ENCODE measurements around the gene PITPNM3.
"Not testable (repeated sequence)": the region's sequence is repeated elsewhere in the genome, so short reads cannot be mapped to it uniquely, and the experiment has no call there.

PITPNM3 gene

GRCh38 chr17:6556121-6557039 lies at the start of gene PITPNM3:
PITPNM3 (minus strand) TSS chr17:6556555; CDS start chr17:6556406, 149 bp downstream.
- no peak for DNase-seq

- DNase-seq = no peak
Measured at GRCh38 chr17:6605142-6605541, 48.8 kb upstream of the PITPNM3 start.

- no peak for DNase-seq
Measured at GRCh38 chr17:6603744-6604325, 47.5 kb upstream of the PITPNM3 start.

GRCh38 chr17:6602141-6602540 lies 45.8 kb upstream of the PITPNM3 start:
- no peak for DNase-seq

- no peak for DNase-seq
Measured at GRCh38 chr17:6599364-6599763, 43.0 kb upstream of the PITPNM3 start.

- no peak for DNase-seq
Measured at GRCh38 chr17:6597727-6598126, 41.4 kb upstream of the PITPNM3 start.

GRCh38 chr17:6596941-6597340 lies 40.6 kb upstream of the PITPNM3 start:
- no peak for DNase-seq

- no peak for DNase-seq
Measured at GRCh38 chr17:6596511-6596910, 40.2 kb upstream of the PITPNM3 start.

- no peak for DNase-seq
Measured at GRCh38 chr17:6596081-6596480, 39.7 kb upstream of the PITPNM3 start.

GRCh38 chr17:6593371-6593770 lies 37.0 kb upstream of the PITPNM3 start:
- not testable (repeated sequence) for DNase-seq

GRCh38 chr17:6592173-6592572 lies 35.8 kb upstream of the PITPNM3 start:
- DNase-seq = no peak

GRCh38 chr17:6591599-6592158 lies 35.3 kb upstream of the PITPNM3 start:
- DNase-seq = no peak

GRCh38 chr17:6589266-6589946 lies 33.1 kb upstream of the PITPNM3 start:
- no peak for DNase-seq

GRCh38 chr17:6588165-6588564 lies 31.8 kb upstream of the PITPNM3 start:
- no peak for DNase-seq

GRCh38 chr17:6587310-6587709 lies 31.0 kb upstream of the PITPNM3 start:
- DNase-seq = no peak

GRCh38 chr17:6583411-6583810 lies 27.1 kb upstream of the PITPNM3 start:
- no peak for DNase-seq

- DNase-seq = no peak
Measured at GRCh38 chr17:6580625-6581024, 24.3 kb upstream of the PITPNM3 start.

GRCh38 chr17:6578491-6578890 lies 22.1 kb upstream of the PITPNM3 start:
- DNase-seq = no peak

- no peak for DNase-seq
Measured at GRCh38 chr17:6577686-6578263, 21.4 kb upstream of the PITPNM3 start.

GRCh38 chr17:6576038-6576785 lies 19.9 kb upstream of the PITPNM3 start:
- no peak for DNase-seq

- DNase-seq = no peak
Measured at GRCh38 chr17:6575596-6575988, 19.2 kb upstream of the PITPNM3 start.
